Fibroblast of lung (primary cell): ENCODE data around the gene BUB1B.

Source experiments
- CTCF ChIP-seq, 2 donors: IDR thresholded peaks in 1 of 2; conservative IDR thresholded peaks in 1 of 2; 1 replicate in 1 of 2; 2 replicates in 1 of 2; pipeline ENCODE4 v1.5.1; 2011 to 2012; ENCODE audit warnings: low read length in 2 of 2, control low read depth in 1 of 2, inconsistent platforms in 1 of 2, low read depth in 1 of 2, mild to moderate bottlenecking in 1 of 2
- EZH2 ChIP-seq: IDR thresholded peaks from 2 replicates; pipeline ENCODE4 v1.5.1; 2012; ENCODE audit warnings: low read length, control low read depth, mild to moderate bottlenecking; ENCODE audit errors: missing control alignments

DNA sequence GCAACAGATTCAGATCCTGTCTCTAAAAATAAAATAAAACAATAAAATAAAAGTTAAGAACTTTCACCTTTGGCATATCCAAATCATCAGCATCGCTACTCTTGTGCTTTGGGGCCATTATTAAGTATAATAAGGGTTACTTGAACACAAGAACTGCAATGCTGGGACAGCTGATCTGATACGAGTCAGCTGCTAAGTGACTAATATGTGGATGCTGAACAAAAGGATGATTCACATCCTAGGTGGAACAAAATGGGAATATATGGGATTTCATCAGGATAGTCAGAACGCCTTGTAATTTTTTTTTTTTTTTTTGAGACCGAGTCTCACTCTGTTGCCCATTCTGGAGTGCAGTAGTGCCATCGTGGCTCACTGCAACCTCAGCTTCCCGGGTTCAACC is 29.7 kb downstream of the BUB1B start:
- TF ChIP-seq CTCF (conservative IDR thresholded peaks at IDR 0.05 in 1 of 2, IDR thresholded peaks at IDR 0.05 in 1 of 2; ENCODE audit: low read depth in 1 of 2, low read length in 2 of 2) (no peak), EZH2 (no peak)
